Esophagus squamous epithelium (tissue), 5 donors: ENCODE data around the gene RIPOR1. TPM values are rescaled to one million over a fixed set of nuclear protein-coding genes. Genes with fewer than 3 reads are reported as not detected.

ENCODE experiments used
- DNase-seq: peaks from one replicate; lab custom pipeline; 2025; lab: John Stamatoyannopoulos, UW
- H3K27ac ChIP-seq, 4 donors: fragments of 200-600 bp; sonication (generic); one replicate each; pipeline ENCODE4 v1.5.1; 2016 to 2019; ENCODE audit warnings: mild to moderate bottlenecking in 1 of 4
- H3K27me3 ChIP-seq, 4 donors: fragments of 200-600 bp; sonication (generic); 1 replicate in 3 of 4; 2 replicates in 1 of 4; pipeline versions ENCODE4 v1.5.1 to v1.6.0; 2017 to 2021; ENCODE audit warnings: antibody characterized with exemption in 1 of 4
- H3K36me3 ChIP-seq, 3 donors: fragments of 200-600 bp; sonication (generic); one replicate each; pipeline ENCODE4 v1.5.1; 2016 to 2019
- H3K4me1 ChIP-seq, 3 donors: fragments of 200-600 bp; sonication (generic); one replicate each; pipeline ENCODE4 v1.5.1; 2017 to 2019
- H3K4me3 ChIP-seq, 4 donors: fragments of 200-600 bp; sonication (generic); 1 replicate in 3 of 4; 2 replicates in 1 of 4; pipeline ENCODE4 v1.5.1; 2016 to 2019; ENCODE audit warnings: mild to moderate bottlenecking in 2 of 4, moderate library complexity in 1 of 4
- H3K9me3 ChIP-seq, 3 donors: fragments of 200-600 bp; sonication (generic); one replicate each; pipeline ENCODE4 v1.5.1; 2016 to 2019
- CTCF ChIP-seq, 6 experiments: fragments of 450-650 bp in 4 of 6; fragments of 200-600 bp in 2 of 6; sonication (generic) in 2 of 6; IDR thresholded peaks; one replicate each; pipeline ENCODE4 v1.5.1; 2016 to 2019; ENCODE audit warnings: antibody characterized with exemption in 6 of 6, mild to moderate bottlenecking in 4 of 6, moderate library complexity in 4 of 6
- POLR2A ChIP-seq, 4 donors: fragments of 450-650 bp; IDR thresholded peaks; one replicate each; pipeline ENCODE4 v1.6.1; 2017; ENCODE audit warnings: antibody characterized with exemption in 4 of 4, mild to moderate bottlenecking in 4 of 4, moderate library complexity in 3 of 4
- WGBS, 2 donors: methylation state at CpG; one replicate each; pipeline ENCODE4 v1.1.5; 2018; 5-methylcytosine and 5-hydroxymethylcytosine counted together
- intact Hi-C: fragments of 100-400 bp; cut with DNase I; formaldehyde crosslinking; loops from one replicate; pipeline ENCODE4 v1.15.0; 2022
- total RNA-seq, 4 donors: library from RNA; depleted of rRNA; stranded (reverse); fragments of >200 nt; gene quantifications; one replicate each; pipeline ENCODE4 v1.1.0, GENCODE V29; 2016
- donor health status: DM: yes; HTN: yes; CAD: no.

RIPOR1 gene
- total RNA-seq, 4 donors from 2014 or later: 6.6 to 24.0 (median 15.6) TPM

DNA sequence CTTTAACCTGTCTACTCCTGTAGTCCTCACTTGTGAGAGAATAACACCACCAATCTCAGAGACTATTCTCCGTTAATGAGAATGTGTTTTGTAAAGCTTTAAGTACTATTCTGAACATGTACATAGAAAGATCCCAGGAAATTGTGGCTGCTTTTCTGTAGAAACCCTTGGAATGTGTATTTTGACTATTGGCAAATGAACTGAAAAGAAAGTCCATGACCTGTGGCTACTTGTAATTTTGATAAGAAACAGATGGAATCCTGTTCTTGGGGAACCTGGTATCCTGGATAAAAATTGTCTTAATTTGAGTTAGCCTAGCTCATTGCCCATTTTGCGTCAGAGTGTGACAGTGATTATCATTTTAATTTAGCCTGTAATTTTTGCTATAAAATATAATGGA is 42.8 kb downstream of the RIPOR1 start:
- Histone ChIP-seq H3K27me3 (no peaks in the 10 kb centered on the region), H3K4me3 (no peak overlapping the region), H3K4me1 (peaks cover 0 to 33% (median 6%) of the 10 kb centered on the region in 3 donors), H3K36me3 (peaks cover 0 to 54% (median 0%) of the 10 kb centered on the region in 3 donors), H3K27ac (no peak overlapping the region), H3K9me3 (no peaks in the 10 kb centered on the region)
- WGBS, 2 donors: 70 to 82% methylated on average over 2 of the region's 2 CpGs
- TF ChIP-seq CTCF (IDR thresholded peaks at IDR 0.05): no peak
- TF ChIP-seq POLR2A (IDR thresholded peaks at IDR 0.05): no peak
- no peak for DNase-seq
- intact Hi-C loops: no loop called here

DNA sequence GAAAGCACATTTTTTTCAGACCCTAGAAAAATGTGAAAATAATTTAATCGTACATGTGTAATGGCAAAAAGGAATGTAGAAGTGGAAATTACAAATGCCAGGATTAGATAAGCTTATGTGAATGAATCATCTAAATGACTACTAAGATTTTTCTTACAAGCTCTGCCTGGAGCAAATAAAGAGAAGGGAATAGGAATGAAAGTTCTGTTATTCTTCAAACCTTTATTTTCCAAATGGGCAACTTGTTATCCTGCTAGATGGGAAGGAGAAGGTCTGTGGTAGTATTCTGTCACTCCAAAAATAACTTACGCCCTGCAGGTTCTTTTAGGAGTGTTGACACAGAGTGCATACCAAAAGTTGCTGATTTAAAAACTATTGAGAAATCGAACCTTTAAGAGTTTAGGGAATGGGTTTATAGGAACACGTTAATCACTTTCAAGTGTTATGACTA is 43.4 kb downstream of the RIPOR1 start:
- Histone ChIP-seq H3K27ac (no peak overlapping the region), H3K4me1 (peaks cover 0 to 28% (median under 1%) of the 10 kb centered on the region in 3 donors), H3K4me3 (no peak overlapping the region), H3K27me3 (no peaks in the 10 kb centered on the region), H3K9me3 (no peaks in the 10 kb centered on the region), H3K36me3 (peaks cover 0 to 58% (median 0%) of the 10 kb centered on the region in 3 donors)
- TF ChIP-seq POLR2A (IDR thresholded peaks at IDR 0.05) (no peak), CTCF (IDR thresholded peaks at IDR 0.05) (no peak)
- 25 to 53% methylated on average over 4 of the region's 4 CpGs for WGBS, 2 donors
- intact Hi-C loops: no loop called here
- DNase-seq: no peak

DNA sequence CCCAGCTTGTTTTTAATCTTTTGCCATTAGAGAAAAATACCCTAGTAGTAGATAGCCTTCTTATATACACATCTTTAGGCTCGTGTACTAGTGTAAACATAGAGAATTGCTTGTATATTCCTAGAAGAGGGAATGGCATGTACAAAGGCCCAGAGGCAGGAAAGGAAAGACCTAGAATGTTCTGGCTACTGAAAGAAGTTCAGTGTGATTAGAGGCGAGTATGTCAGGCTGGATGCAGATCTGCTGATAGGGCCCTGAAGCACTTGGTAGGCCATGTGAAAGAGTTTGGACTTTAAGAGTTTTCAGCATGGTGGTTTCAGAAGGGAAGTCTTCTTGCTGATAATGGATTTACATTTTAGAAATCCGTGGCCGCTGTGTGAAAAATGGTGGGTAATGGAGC is 51.1 kb downstream of the RIPOR1 start:
- Histone ChIP-seq H3K4me3 (no peak overlapping the region), H3K27me3 (no peaks in the 10 kb centered on the region), H3K27ac (no peak overlapping the region), H3K9me3 (no peaks in the 10 kb centered on the region), H3K4me1 (no peaks in the 10 kb centered on the region), H3K36me3 (peaks cover 0 to 70% (median 0%) of the 10 kb centered on the region in 3 donors)
- DNase-seq: no peak
- TF ChIP-seq POLR2A (IDR thresholded peaks at IDR 0.05) (no peak), CTCF (IDR thresholded peaks at IDR 0.05) (no peak)
- 81% methylated on average over 4 of the region's 4 CpGs for WGBS, 2 donors
- intact Hi-C loops: no loop called here

DNA sequence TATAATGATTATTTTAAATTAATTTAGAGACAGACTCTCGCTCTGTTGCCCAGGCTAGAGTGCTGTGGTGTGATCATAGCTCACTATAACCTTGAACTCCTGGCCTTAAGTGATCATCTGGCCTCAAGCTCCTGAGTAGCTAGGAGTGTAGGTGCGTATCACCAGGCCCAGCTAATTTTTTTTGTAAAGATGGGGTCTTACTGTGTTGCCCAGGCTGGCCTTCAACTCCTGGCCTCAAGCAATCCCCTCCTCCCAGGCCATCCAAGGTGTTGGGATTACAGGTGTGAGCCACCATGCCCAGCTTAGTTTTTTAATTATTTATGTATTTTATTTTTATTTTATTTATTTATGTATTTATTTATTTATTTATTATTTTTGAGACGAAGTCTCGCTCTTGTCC is 51.6 kb downstream of the RIPOR1 start:
- WGBS, 2 donors: 90 to 100% methylated on average over 4 of the region's 4 CpGs
- no peak for DNase-seq
- no peak overlapping the region for H3K4me3 ChIP-seq
- no peak overlapping the region for H3K27ac ChIP-seq
- no peak for TF ChIP-seq CTCF (IDR thresholded peaks at IDR 0.05)
- no peak for TF ChIP-seq POLR2A (IDR thresholded peaks at IDR 0.05)
- H3K4me1 ChIP-seq: peaks cover 0 to 5% (median 0%) of the 10 kb centered on the region in 3 donors
- H3K36me3 ChIP-seq: peaks cover 0 to 65% (median 0%) of the 10 kb centered on the region in 3 donors
- intact Hi-C loops: no loop called here
- H3K9me3 ChIP-seq: no peaks in the 10 kb centered on the region
- no peaks in the 10 kb centered on the region for H3K27me3 ChIP-seq

GRCh38 chr16:67593288-67593687 is 64.7 kb downstream of the RIPOR1 start:
- DNase-seq: no peak
- Histone ChIP-seq H3K9me3 (no peaks in the 10 kb centered on the region), H3K4me1 (peaks cover 0 to 16% (median 0%) of the 10 kb centered on the region in 3 donors), H3K4me3 (no peak overlapping the region), H3K36me3 (peaks cover 0 to 13% (median 4%) of the 10 kb centered on the region in 3 donors), H3K27me3 (no peaks in the 10 kb centered on the region), H3K27ac (no peak overlapping the region)
- no peak for TF ChIP-seq POLR2A (IDR thresholded peaks at IDR 0.05)
- no peak for TF ChIP-seq CTCF (IDR thresholded peaks at IDR 0.05)
- 77 to 81% methylated on average over 4 of the region's 4 CpGs for whole genome bisulfite sequencing, 2 donors
- intact Hi-C loops: no loop called here
